GM12801 (cell line): ENCODE measurements around the gene PARP1.

Experiments
- TF ChIP-seq, protein P1 (sequence below): IDR thresholded peaks from one replicate; pipeline ENCODE4 v1.5.1; 2011; ENCODE audit warnings: control low read depth; ENCODE audit not compliant: insufficient read length; ENCODE audit errors: extremely low read depth

The PARP1 gene

GRCh38 chr1:226318471-226318870, 89.4 kb downstream of the PARP1 start:
- TF ChIP-seq, protein P1, sequence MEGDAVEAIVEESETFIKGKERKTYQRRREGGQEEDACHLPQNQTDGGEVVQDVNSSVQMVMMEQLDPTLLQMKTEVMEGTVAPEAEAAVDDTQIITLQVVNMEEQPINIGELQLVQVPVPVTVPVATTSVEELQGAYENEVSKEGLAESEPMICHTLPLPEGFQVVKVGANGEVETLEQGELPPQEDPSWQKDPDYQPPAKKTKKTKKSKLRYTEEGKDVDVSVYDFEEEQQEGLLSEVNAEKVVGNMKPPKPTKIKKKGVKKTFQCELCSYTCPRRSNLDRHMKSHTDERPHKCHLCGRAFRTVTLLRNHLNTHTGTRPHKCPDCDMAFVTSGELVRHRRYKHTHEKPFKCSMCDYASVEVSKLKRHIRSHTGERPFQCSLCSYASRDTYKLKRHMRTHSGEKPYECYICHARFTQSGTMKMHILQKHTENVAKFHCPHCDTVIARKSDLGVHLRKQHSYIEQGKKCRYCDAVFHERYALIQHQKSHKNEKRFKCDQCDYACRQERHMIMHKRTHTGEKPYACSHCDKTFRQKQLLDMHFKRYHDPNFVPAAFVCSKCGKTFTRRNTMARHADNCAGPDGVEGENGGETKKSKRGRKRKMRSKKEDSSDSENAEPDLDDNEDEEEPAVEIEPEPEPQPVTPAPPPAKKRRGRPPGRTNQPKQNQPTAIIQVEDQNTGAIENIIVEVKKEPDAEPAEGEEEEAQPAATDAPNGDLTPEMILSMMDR = no peak

DNA sequence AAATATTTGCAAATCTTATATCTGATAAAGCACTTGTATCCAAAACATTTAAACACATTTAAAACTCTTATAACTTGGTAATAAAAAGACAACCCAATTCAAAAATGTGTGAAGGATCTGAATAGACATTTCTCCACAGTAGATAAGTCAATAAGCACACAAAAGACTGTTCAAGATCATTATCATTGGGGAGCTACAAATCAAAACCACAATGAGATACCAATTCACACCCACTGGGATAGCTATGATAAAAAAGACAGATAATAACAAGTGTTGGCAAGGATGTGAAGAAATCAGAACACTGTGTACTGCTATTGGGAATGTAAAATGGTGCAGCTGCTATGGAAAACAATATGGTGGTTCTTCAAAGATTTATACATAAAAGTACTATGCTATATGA, 93.8 kb downstream of the PARP1 start:
- TF ChIP-seq, protein P1 = no peak

DNA sequence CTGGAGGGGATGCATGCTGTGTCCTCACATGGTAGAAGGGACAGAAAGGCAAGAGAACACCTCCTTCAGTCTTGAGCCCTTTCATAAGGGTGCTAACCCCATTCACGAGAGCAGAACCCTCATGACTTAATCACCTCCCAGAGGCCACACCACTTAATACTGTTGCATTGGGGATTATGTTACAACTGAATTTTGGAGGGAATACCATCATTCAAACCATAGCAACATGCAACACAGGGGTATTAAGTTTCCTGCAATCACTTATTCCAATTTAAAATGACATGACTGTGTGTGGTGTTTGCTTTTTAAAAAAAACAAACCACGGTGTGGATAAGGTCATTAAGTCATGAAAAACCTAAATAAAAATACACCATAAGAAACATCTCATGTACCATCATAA, 95.8 kb downstream of the PARP1 start:
- TF ChIP-seq, protein P1 = no peak

DNA sequence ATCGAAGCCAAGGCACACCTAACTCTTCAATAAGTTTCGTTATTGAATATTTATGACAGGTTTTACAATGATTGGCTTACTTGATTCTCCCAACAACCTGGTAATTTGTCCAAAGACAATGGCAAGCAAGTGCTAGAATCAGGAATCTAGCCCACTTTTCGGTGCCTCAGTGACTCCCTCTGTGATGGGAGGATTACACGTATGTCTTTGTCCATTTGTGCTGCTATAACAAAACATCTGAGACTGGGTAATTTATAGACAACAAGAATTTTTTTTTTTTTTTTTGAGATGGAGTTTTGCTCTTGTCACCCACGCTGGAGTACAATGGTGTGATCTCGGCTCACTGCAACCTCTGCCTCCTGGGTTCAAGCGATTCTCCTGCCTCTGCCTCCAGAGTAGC, 96.5 kb downstream of the PARP1 start:
- TF ChIP-seq, protein P1 = no peak
